ENCODE results near the gene OVCA2.
"Not testable (repeated sequence)": the region's sequence is repeated elsewhere in the genome, so short reads cannot be mapped to it uniquely, and the experiment has no call there.

The OVCA2 gene

DNA sequence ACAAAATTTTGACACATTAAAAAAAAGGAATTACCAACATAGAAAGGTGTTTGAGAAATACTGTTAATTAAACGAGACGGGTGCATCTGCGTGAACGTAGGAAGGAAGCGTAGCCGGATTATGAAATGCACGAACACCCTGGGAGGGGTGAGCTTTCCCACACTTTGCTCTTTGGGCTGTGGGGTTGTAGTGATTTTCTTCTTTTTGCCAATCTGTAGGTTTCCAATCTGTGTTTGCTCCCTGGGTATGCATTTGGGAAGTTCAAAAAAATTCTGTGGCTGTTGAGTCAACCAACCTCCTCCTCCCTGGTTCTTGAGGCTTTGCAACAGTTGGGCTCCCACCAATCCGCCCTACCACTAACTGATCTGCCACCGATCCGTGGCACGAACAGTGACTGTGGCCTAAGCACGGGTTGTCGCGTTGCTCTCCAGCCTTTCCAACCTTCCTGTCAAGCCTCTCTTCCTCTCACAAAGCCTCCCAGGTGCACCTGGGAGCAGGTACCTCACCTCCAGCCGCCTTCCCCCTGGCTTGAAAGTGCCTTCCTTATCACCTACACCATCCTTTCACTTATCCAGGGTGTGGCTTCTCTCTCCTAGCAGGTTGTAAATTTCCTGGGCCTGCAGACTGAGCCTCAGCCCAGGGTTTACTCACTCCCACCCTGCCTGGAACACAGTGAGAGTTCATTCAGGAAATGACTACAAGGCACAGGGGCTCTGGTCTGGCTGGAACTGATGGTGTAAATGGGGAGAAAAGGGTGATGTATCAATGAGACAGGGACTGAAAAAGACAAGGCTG is 33.3 kb upstream of the OVCA2 start:
- TF ChIP-seq, protein P1, sequence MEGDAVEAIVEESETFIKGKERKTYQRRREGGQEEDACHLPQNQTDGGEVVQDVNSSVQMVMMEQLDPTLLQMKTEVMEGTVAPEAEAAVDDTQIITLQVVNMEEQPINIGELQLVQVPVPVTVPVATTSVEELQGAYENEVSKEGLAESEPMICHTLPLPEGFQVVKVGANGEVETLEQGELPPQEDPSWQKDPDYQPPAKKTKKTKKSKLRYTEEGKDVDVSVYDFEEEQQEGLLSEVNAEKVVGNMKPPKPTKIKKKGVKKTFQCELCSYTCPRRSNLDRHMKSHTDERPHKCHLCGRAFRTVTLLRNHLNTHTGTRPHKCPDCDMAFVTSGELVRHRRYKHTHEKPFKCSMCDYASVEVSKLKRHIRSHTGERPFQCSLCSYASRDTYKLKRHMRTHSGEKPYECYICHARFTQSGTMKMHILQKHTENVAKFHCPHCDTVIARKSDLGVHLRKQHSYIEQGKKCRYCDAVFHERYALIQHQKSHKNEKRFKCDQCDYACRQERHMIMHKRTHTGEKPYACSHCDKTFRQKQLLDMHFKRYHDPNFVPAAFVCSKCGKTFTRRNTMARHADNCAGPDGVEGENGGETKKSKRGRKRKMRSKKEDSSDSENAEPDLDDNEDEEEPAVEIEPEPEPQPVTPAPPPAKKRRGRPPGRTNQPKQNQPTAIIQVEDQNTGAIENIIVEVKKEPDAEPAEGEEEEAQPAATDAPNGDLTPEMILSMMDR (IDR thresholded peaks at IDR 0.05; ENCODE audit: extremely low read depth, insufficient read depth, missing control alignments) = no peak
- in situ Hi-C loops (cut with MboI; ENCODE audit: low pct_unique_long_range_greater_than_20kb, low sequenced_read_pairs, unreplicated experiment) = no loop called here
- no peak for DNase-seq (ENCODE audit: low spot score)

DNA sequence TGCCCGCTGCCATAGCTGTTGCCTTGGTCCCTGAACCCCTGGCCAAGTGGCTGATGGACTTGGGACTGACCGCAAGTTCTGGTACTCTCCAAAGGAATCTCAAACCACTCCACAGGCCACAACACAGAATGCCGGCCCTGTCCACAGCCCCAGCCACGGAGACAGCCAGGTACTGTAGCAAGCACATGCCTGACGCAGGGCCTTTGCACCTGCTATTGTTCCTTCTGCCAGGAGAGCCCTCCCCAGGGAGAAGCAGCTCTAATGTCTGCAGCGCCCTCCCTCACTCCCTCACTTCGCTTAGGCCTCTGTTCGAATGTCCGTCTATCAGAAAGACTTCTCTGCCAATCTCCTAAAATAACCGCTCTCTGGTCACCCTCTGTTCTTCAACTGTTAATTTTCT is 32.1 kb upstream of the OVCA2 start:
- TF ChIP-seq, protein P1 (IDR thresholded peaks at IDR 0.05; ENCODE audit: extremely low read depth, insufficient read depth, missing control alignments) = no peak

DNA sequence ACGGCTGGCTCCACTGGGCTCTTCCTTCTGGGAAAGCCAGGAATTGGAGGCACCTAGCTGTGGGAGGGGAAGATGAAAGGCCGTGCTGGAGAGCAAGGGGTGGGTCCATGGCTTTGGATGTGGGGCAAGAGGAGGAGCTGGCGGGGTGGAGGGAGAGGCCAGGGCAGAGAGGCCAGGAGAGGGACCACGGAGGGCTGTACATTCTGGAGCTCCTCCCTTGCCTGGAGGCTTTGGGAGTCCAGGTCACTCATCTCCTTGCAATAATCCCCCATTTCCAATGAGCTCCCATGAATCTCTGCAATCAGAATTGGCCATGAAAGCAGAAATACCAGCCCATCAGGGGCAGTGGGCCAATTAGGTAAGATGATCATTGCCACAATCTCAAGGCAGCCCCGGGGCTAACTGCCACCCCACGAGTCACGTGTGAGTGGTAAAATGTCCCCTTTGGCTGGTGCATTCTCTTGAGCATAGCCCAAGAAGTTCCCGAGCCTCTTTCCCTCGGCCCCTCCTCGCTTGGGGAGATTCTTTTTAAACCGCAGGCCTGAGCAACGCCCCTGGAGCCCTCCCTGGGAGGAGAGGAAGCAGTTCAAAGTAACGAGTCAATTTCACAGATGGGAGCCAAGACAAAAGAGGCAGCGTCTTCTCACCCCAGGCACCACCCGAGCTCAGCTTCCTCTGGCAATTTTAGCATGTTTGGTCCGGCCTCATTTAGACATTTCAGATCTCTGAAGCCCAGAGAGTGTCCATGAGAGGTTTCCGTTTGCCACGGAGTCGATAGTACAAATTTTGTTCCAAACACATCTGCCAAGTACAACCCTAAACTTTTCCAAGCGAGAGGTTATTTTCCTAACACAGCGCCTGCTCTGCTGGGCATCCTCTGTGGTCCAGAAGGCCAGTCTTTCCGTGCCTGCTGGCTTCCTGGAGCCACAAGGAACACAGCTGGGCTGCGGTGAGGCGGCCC is 30.1 kb upstream of the OVCA2 start:
- in situ Hi-C loops (cut with MboI; ENCODE audit: low pct_unique_long_range_greater_than_20kb, low sequenced_read_pairs, unreplicated experiment) = no loop called here

More for the DNA sequence above, 32.1 kb upstream of the OVCA2 start:
- no peak for DNase-seq (ENCODE audit: low spot score)
- in situ Hi-C loops (cut with MboI; ENCODE audit: low pct_unique_long_range_greater_than_20kb, low sequenced_read_pairs, unreplicated experiment) = no loop called here

DNA sequence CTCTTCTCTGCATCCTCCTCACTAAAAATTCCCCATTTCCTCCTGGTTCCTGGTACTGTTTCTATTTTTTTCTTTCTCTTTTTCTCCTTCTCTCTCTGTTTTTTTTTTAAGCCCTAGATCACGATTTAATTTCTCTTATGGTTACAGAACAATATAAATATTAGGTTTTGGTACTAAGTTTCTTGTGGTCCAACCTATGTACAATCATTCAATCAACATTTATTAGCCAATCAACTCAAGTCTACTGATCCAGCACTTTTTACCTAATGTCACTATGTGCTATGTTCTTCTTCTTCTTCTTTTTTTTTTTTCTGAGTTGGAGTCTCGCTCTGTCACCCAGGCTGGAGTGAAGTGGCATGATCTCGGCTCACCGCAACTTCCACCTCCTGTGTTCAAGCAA is 29.3 kb upstream of the OVCA2 start:
- DNase-seq (ENCODE audit: low spot score) = no peak
- in situ Hi-C loops (cut with MboI; ENCODE audit: low pct_unique_long_range_greater_than_20kb, low sequenced_read_pairs, unreplicated experiment) = no loop called here
- TF ChIP-seq, protein P1 (IDR thresholded peaks at IDR 0.05; ENCODE audit: extremely low read depth, insufficient read depth, missing control alignments) = no peak

More for the DNA sequence above, 30.1 kb upstream of the OVCA2 start:
- TF ChIP-seq, protein P1 (IDR thresholded peaks at IDR 0.05; ENCODE audit: extremely low read depth, insufficient read depth, missing control alignments) = no peak
- no peak for DNase-seq (ENCODE audit: low spot score)

DNA sequence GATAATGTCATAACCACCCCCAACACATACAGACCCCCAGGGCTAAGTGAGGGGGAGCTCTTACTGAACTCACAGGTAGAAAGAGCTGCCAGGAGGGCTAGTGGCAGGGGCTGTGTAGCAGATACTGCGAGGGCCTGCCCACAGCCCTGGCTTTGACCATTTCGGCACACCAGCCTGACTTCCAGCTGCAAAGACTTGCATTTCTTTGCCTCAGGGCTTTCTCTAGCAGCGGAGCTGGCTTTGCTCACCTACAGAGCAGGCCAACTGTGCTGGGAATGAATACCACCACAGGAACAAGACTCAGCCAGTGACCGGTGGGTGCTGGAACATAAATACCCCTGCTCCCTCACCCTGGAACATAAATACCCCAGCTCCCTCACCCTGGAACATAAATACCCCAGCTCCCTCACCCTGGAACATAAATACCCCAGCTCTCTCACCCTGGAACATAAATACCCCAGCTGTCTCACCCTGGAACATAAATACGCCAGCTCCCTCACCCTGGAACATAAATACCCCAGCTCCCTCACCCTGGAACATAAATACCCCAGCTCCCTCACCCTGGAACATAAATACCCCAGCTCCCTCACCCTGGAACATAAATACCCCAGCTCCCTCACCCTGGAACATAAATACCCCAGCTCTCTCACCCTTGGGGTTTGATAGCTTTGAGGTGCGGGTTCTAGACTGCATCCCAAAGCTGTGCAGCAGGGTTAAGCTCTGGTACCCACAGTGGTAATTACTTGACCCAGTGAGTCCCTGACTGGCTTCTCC is 28.4 kb upstream of the OVCA2 start:
- DNase-seq (ENCODE audit: low spot score); in situ Hi-C loops (cut with MboI; ENCODE audit: low pct_unique_long_range_greater_than_20kb, low sequenced_read_pairs, unreplicated experiment): not testable (repeated sequence)

DNA sequence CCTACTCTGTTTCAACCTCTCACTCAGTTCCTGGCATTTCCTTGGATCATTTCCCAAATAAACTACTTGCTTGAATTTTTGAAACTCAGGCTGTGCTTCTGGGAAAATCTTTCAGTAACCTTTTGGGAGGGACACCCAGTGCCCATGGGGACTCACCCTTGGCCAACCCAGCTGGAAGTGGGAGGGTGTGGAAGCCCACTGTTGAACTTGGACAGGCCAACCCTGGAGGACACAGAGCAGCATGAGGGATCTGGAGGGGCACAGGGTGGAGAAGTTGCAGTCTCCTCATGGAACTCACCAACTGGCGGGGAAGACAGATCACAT is 27.9 kb upstream of the OVCA2 start:
- TF ChIP-seq, protein P1 (IDR thresholded peaks at IDR 0.05; ENCODE audit: extremely low read depth, insufficient read depth, missing control alignments) = no peak
- in situ Hi-C loops (cut with MboI; ENCODE audit: low pct_unique_long_range_greater_than_20kb, low sequenced_read_pairs, unreplicated experiment) = no loop called here
- no peak for DNase-seq (ENCODE audit: low spot score)
